ENCODE measurements around the gene PROSER1.
"Not testable (repeated sequence)": the region's sequence is repeated elsewhere in the genome, so short reads cannot be mapped to it uniquely, and the experiment has no call there.

PROSER1 gene

DNA sequence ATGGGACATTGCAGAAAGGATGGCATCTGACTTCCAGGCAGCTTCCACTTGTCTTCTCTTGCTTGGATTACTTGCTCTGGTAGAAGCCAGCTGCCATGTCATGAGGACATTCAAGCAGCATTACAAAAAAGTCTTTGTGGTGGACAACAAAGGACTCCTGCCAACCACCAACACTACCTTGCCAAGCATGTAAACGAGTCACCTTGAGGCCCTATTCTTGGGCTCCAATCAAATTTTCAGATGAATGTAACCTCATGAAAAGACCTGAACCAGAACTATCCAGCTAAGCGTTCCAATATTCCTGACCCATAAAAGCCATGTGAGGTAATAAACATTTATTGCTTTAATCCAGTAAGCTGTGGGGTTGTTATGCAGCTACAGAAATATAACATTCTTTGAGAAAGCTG, 12.5 kb downstream of the PROSER1 start:
- DNase-seq (ENCODE audit: low read depth in 2 of 2), result no peak

- no peak for DNase-seq (ENCODE audit: low read depth in 2 of 2)
Observed at GRCh38 chr13:39023761-39024160, 14.1 kb downstream of the PROSER1 start.

- no peak for DNase-seq (ENCODE audit: low read depth in 2 of 2)
Observed at GRCh38 chr13:39023316-39023715, 14.6 kb downstream of the PROSER1 start.

DNA sequence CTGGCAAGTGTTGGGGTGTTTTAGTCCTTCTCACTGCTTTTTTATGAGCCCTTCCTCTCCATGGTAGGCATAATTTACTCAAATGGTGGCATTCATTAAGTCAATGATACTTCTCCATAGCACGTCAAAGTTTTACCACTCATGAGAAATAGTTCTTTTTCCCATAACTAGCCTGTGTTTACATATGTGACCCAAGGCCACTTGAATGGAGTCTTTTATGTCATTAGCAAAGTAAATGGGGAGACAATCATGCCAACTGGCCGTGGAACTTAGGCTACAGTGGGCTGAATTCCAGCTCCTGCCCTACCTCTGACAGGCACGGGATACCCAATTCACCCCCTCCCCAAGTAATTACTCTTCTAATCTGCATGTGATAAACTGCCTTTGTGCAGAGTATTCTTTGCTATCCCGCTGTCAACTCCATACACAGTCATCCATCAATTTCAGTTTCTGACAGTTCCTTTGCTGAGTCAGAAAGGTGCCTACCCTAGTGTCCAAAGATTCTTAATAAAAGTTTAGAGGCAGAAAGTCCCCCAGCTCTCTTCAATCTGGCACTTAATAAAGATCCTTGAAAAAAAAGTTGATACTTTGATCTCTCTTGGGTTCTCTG, 16.9 kb downstream of the PROSER1 start:
- DNase-seq (ENCODE audit: low read depth in 2 of 2), result no peak

DNA sequence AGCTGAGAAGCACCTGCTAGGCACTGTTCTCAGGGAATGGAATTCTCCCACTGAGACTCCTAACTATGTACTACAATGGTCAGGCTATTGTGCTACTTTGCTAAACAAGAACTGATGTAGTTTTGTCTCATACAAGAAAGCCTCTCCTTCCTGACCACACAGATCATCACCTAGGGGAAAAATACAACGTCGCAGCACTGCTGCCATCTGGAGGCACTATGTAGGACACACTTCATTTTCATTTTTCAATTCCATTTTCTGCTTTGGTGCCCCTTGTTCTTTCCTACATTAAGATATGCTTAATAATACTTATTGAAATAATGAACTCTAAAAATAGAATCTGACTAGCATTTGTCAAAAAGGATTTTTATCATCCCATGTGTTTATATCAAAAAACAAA, 21.1 kb downstream of the PROSER1 start:
- no peak for DNase-seq (ENCODE audit: low read depth in 2 of 2)

GRCh38 chr13:39016087-39016486, 21.8 kb downstream of the PROSER1 start:
- DNase-seq (ENCODE audit: low read depth in 2 of 2), result no peak

DNA sequence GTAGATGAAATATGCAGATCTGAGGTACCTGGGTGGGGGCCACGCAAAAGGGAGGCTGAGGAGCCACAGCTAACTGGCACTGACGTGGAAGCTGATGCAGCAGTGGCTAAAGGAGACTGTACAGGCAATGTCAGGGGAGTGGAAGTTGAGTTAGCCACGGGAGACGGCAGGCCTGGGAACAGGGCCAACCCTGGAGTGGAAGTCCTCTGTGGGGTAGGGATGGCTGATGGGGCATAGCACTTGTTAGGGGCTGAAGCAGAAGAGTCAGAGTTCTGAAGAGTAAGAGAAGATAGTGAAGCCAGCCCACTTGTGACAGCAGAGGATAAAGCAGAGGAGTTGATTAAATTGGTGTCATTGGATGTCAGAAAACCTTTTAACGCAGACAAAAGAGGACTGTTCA, 24.4 kb downstream of the PROSER1 start:
- no peak for DNase-seq (ENCODE audit: low read depth in 2 of 2)

DNA sequence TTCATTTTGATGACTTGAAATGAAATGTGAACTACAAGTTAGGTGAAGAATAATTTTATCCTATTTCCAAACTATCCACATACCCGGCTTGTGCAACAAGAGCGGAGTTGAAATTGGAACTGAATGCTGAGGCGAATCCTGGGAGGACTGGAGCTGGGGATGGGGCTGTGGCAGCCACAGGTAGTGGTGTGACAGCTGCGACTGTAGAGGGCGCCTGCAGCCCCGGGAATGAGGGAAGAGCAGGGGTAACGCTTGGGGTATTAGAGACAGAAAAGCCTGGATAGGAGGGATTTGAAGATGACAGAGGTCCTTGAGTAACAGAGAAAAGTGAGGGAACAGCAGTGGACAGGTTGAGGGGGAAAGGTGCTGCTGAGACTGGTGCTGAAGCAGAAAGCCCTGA, 25.3 kb downstream of the PROSER1 start:
- no peak for DNase-seq (ENCODE audit: low read depth in 2 of 2)

DNA sequence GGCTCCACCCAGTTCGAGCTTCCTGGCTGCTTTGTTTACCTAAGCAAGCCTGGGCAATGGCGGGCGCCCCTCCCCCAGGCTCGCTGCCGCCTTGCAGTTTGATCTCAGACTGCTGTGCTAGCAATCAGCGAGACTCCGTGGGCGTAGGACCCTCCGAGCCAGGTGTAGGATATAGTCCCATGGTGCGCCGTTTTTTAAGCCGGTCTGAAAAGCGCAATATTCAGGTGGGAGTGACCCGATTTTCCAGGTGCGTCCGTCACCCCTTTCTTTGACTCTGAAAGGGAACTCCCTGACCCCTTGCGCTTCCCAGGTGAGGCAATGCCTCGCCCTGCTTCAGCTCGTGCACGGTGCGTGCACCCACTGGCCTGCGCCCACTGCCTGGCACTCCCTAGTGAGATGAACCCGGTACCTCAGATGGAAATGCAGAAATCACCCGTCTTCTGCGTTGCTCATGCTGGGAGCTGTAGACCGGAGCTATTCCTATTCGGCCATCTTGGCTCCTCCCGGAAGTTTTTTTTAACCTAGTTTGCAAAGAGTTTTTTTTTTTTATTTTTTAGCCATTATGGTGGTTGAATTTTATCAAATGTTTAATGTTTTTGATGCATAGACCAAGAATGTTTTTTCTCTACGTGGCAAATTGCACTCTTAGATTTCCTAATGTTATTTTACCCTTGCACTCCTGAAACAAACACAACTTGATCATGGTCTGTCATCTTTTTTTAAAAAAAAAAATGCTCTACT, 31.3 kb downstream of the PROSER1 start:
- not testable (repeated sequence) for DNase-seq (ENCODE audit: low read depth in 2 of 2)

DNA sequence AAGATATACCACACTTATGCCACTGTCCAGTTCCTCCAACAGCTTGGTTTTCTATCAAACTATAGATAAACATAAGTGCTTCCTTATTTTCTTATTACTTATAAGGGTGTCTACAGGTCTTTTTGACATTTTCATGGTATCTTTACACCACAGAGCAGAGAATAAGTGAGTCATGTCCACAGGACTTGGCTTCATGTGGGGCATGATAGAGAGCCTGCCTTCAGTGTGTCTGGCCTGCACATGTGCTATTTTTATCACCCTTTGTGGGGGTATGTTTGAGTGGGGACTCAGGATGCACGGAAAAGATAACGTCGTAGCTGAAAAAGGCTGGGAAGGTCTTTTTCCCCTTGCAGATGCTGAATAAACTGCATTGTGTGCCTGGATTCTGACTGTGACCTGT, 39.1 kb downstream of the PROSER1 start:
- no peak for DNase-seq (ENCODE audit: low read depth in 2 of 2)

DNA sequence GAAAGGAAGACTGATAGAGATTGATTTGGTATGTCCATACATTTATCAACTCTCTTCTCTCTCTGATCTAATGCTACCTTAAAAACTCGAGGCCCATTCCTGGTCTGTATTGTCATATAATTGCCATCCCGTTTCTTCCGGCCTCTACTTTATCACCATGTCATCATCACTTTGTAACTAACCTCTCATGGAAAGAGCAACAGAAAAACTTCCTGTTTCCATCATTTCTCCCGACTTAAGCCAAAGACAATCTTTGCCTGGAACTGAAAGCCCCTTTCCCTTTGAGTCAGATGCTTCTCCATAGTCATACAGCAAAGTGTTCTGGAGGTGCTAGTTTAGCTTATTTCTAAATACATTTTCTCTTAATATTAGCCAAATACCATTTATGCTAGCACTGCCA, 44.5 kb downstream of the PROSER1 start:
- DNase-seq (ENCODE audit: low read depth in 2 of 2), result no peak

DNA sequence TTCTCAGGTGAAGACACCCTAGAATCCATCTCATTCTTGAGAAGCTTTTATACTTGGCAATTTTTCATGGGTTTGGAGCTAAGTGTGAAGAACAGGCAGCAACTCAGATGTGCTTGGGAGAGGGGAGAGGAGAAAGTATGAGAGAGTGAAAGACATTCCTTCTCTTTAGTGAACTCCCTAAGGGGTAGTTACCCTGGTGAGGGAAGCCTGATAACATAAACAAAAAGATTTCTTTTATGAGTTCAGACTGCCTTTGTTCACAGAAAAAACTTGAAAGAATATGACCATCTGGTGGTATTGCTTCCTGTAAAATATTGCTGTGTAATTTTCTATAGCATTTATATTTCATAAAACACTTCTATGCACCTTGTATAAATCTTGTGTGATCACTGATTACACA, 47.2 kb downstream of the PROSER1 start, which contains the start of gene STOML3:
TSS of gene STOML3 (minus strand) at position 139 of the 400 bp plus-strand sequence. CDS start at position 29, 110 bp downstream.
- DNase-seq (ENCODE audit: low read depth in 2 of 2), result no peak

GRCh38 chr13:38981096-38981495, 56.8 kb downstream of the PROSER1 start:
- DNase-seq (ENCODE audit: low read depth in 2 of 2), result no peak

DNA sequence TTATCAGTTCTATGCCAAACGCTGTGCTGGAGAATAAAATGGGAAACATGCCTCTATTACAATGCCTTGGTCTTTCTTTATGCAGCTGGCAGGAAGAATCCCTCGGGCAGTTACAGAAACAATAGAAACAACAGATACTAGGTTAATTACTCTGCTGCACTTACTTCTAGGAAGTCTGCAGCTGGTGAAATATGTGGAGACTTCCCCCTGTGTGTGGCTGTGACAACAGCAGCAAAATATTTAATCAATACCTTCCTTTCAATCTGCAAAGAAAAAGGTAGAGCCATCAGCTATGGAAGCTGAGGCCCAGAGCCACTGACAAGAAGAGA, 57.2 kb downstream of the PROSER1 start:
- no peak for DNase-seq (ENCODE audit: low read depth in 2 of 2)

DNA sequence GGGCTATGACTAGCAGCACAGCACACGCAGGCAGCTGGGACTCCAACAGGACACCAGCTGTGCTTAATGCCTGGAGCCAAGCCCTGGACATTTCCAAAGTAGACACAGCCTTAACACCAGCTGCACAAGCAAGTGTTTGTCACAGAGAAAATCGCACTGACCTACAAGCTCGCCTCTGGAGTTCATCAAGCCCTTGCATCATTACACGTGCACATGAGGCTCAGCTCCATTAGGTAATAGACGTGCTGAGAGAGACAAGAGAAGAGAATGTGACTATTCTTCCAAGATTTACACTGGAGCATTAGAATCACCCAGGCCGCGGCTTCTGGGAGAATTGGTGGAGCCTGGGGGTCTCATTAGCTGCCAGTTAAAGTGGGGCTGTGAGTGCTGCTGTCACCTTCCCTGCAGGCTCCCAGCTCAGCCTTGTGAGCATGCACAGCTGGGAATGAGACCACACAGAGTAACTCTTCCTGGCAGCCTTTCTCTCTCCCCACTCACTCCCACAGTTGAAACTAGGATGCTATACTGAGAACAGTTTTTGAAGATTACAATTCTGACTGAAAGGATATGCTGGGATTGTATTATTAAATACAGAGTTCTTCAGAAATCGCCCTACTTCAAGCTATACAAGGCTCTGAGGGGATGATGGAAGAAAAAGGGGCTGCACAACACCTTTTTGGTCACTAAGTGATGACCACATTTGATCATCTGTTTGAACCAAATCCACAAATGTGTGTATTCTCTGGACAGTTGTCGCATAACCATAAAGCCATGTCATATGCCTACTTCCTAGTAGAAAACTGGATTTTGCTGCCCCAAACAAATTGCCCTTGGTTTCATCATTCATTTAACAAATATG, 57.8 kb downstream of the PROSER1 start:
- no peak for DNase-seq (ENCODE audit: low read depth in 2 of 2)

DNA sequence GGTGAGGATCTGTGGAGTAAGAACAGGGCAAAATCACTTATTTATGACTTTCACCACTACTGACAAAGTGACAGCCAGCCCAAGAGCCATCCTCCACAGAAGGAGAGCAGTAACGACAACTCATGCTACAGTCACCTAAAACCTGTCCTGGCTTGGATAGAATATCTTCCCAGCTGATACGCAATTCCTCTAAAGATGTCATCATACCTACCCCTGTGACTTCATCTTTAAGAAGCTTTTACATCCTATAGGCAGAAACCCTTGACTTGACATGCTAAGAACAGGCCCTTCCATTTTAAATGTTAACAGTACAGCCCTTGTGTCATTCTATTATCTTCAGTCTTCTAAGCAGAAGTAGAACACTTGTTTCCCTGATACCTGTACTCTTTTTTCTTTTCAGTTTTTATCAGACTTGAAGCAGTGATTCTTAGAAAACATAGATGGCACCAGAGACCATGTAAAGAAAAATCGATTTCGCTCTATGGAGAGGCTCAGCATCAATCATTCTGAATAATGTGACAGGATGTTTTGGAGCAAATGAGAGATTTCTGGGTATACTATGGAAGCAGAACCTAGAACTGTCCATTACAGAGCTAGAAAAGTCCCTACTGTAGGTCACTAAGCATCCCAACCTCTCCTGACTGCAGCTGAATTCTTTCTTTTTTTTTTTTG, 67.4 kb downstream of the PROSER1 start:
- DNase-seq (ENCODE audit: low read depth in 2 of 2), result no peak

DNA sequence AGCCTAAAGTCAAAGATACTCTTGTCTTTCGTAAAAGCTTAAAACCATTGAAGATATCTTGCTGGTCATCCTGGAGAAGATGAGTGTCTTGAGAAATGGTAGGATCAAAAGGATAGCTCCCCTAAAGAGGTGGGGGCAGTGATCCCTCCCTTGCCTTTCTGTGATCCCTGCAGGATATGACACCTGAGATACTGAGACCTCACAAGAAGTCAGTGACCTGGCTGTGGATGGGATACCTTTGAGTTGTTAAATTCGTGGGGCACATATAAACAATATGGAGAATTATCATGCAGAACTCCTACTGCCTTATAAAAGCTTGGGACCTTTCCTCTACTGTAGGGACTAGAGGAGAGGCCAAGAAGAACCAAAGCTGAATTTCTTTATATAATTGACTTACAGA, 68.7 kb downstream of the PROSER1 start:
- DNase-seq (ENCODE audit: low read depth in 2 of 2), result no peak

DNA sequence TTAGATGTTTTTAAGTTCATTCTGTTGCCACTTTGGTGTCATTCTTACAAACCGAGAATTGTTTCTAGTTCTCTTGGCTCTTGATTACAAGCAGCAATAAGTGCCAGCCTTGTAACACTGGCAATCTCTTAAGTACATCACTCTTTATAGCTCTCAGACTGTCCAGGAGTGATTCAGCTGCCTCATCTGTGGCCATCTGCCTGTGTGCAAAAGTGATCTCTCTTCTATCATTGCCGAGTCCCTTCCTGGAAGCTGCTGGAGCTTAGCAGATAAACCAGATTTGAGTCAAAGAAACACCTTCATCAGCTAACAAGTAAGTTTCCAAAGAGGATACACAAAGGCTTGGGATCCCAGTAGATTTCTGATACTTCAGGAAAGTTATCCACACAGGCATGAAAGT, 70.4 kb downstream of the PROSER1 start:
- no peak for DNase-seq (ENCODE audit: low read depth in 2 of 2)

DNA sequence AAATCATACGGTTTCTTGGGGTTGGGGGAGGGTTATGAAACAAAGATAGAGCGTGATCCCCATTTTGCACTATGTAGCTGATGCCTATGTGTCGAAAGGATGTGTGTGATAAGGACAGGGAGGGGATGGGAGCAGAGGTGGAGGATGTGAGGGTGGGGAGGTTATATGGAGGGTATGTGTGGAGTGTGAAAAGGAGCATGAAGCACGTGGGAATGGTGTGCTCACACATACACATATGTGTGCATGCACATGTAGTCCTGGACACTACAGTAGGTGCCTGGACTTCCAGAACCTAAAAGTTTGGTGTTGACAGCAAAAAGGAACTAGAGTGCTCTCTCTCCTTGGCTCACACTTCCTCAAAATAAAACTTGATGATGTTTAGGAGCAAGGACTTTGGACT, 72.6 kb downstream of the PROSER1 start:
- no peak for DNase-seq (ENCODE audit: low read depth in 2 of 2)

GRCh38 chr13:38960175-38960574, 77.7 kb downstream of the PROSER1 start:
- DNase-seq (ENCODE audit: low read depth in 2 of 2), result no peak

All from stimulated activated CD8-positive, alpha-beta memory T cell treated with anti-CD3 and anti-CD28 coated beads, Interleukin-7, amount 100 ng/mL, for 1 hour (primary cell).